GM19438 (cell line): ENCODE measurements around the gene GOT1.

ENCODE experiments used
- ATAC-seq: cut with Tn5 transposase; IDR thresholded peaks from one replicate; pipeline ENCODE4 v1.9.1; 2021; ENCODE audit warnings: low read depth; ENCODE audit not compliant: unreplicated experiment

Gene GOT1

GRCh38 chr10:99430451-99431189 is at the start of gene GOT1:
GOT1 (minus strand) TSS chr10:99430624; CDS start chr10:99430565, 59 bp downstream.
- peak; percentile 96 for ATAC-seq

GRCh38 chr10:99470327-99470726 is 39.9 kb upstream of the GOT1 start:
- no peak for ATAC-seq

- ATAC-seq: no peak
These were observed 37.0 kb upstream of the GOT1 start for GRCh38 chr10:99467236-99467999.

- ATAC-seq: no peak
These were observed 36.3 kb upstream of the GOT1 start for GRCh38 chr10:99466632-99467223.

- no peak for ATAC-seq
These were observed 30.8 kb upstream of the GOT1 start for GRCh38 chr10:99461230-99461629.

- ATAC-seq: no peak
These were observed 29.6 kb upstream of the GOT1 start for GRCh38 chr10:99460070-99460469.

GRCh38 chr10:99459217-99459616 is 28.8 kb upstream of the GOT1 start:
- ATAC-seq: no peak

- no peak for ATAC-seq
These were observed 27.4 kb upstream of the GOT1 start for GRCh38 chr10:99457813-99458212.

GRCh38 chr10:99456931-99457288 is 26.5 kb upstream of the GOT1 start:
- ATAC-seq: no peak

- ATAC-seq: no peak
These were observed 25.9 kb upstream of the GOT1 start for GRCh38 chr10:99456207-99456930.

GRCh38 chr10:99451981-99452380 is 21.6 kb upstream of the GOT1 start:
- ATAC-seq: no peak

- no peak for ATAC-seq
These were observed 21.0 kb upstream of the GOT1 start for GRCh38 chr10:99451499-99451788.

- ATAC-seq: no peak
These were observed 20.4 kb upstream of the GOT1 start for GRCh38 chr10:99450624-99451498.

GRCh38 chr10:99450156-99450555 is 19.7 kb upstream of the GOT1 start:
- ATAC-seq: no peak

- no peak for ATAC-seq
These were observed 18.6 kb upstream of the GOT1 start for GRCh38 chr10:99449023-99449422.

- ATAC-seq: no peak
These were observed 14.1 kb upstream of the GOT1 start for GRCh38 chr10:99444383-99445045.

- ATAC-seq: no peak
These were observed 13.1 kb upstream of the GOT1 start for GRCh38 chr10:99443500-99443899.

GRCh38 chr10:99442394-99442793 is 12.0 kb upstream of the GOT1 start:
- no peak for ATAC-seq

GRCh38 chr10:99438890-99439289 is 8.5 kb upstream of the GOT1 start:
- ATAC-seq: no peak
